Pons (tissue), 1 donor: Measurements from ENCODE around the gene CARD19.
A peak's percentile ranks its signal among the peaks of the same experiment; 100 is the strongest.

ENCODE experiments used
- DNase-seq: peaks from one replicate; pipeline ENCODE4 v3.0.0-alpha.2; 2016; ENCODE audit warnings: low spot score

Gene CARD19

GRCh38 chr9:93120846-93121315 is 24.9 kb downstream of the CARD19 start:
- DNase-seq, result no peak

- no peak for DNase-seq
Observed at GRCh38 chr9:93121316-93122241, 25.6 kb downstream of the CARD19 start.

GRCh38 chr9:93122721-93123221 is 26.8 kb downstream of the CARD19 start:
- no peak for DNase-seq

- no peak for DNase-seq
Observed at GRCh38 chr9:93123561-93124283, 27.7 kb downstream of the CARD19 start.

GRCh38 chr9:93124793-93125192 is 28.8 kb downstream of the CARD19 start:
- no peak for DNase-seq

- no peak for DNase-seq
Observed at GRCh38 chr9:93125331-93125894, 29.4 kb downstream of the CARD19 start.

- no peak for DNase-seq
Observed at GRCh38 chr9:93126151-93126781, 30.2 kb downstream of the CARD19 start.

GRCh38 chr9:93126825-93127368 is 30.9 kb downstream of the CARD19 start:
- DNase-seq, result no peak

GRCh38 chr9:93127395-93127911 is 31.4 kb downstream of the CARD19 start:
- DNase-seq, result peak; percentile 53

GRCh38 chr9:93128011-93128714 is 32.1 kb downstream of the CARD19 start:
- DNase-seq, result no peak

- no peak for DNase-seq
Observed at GRCh38 chr9:93128715-93129224, 32.8 kb downstream of the CARD19 start.

- peak; percentile 53 for DNase-seq
Observed at GRCh38 chr9:93129286-93129685, 33.3 kb downstream of the CARD19 start.

- no peak for DNase-seq
Observed at GRCh38 chr9:93129691-93130500, 33.9 kb downstream of the CARD19 start.

- DNase-seq, result peak; percentile 37
Observed at GRCh38 chr9:93130861-93131481, 35.0 kb downstream of the CARD19 start.

GRCh38 chr9:93131599-93132286 is 35.7 kb downstream of the CARD19 start:
- DNase-seq, result no peak

- peak; percentile 66 for DNase-seq
Observed at GRCh38 chr9:93132287-93132927, 36.4 kb downstream of the CARD19 start.

- DNase-seq, result peak; percentile 67
Observed at GRCh38 chr9:93132946-93133680, 37.1 kb downstream of the CARD19 start.
